ENCODE measurements around the gene CDKN2B. TPM values are rescaled to one million over a fixed set of nuclear protein-coding genes. Genes with fewer than 3 reads are reported as not detected.

Gene CDKN2B
- total and polyA plus RNA-seq, 2 of the 13 experiments (the other 11 are each of a cell fraction or from before 2014, with no cell fraction given) = 1.4 to 1.5 TPM

GRCh38 chr9:21995666-21996398, 13.3 kb downstream of the CDKN2B start:
- 58% methylated on average over 24 of the region's 54 CpGs for WGBS (ENCODE audit: low lambda C conversion rate)
- TF ChIP-seq STAG1 (CRISPR knock-in tag; IDR thresholded peaks at IDR 0.05) (peak; percentile 15), ZNF777 (CRISPR knock-in tag; IDR thresholded peaks at IDR 0.05) (peak; percentile 62), ZNF800 (CRISPR knock-in tag; IDR thresholded peaks at IDR 0.05) (peak; percentile 72), SOX5 (CRISPR knock-in tag; IDR thresholded peaks at IDR 0.05; ENCODE audit: borderline replicate concordance) (no peak; the same call in 1 of the 2 replicates), SALL1 (CRISPR knock-in tag; IDR thresholded peaks at IDR 0.05) (no peak; the same call in 1 of the 2 replicates), ARID5B (CRISPR knock-in tag; IDR thresholded peaks at IDR 0.05) (peak; percentile 46; the same call in 1 of the 2 replicates), HMGXB4 (CRISPR knock-in tag; IDR thresholded peaks at IDR 0.05; ENCODE audit: borderline replicate concordance in 1 of 2, low read depth in 1 of 2) (0 out of 4 replicates have a peak, but pooled peaks of 1 of the 2 experiments have one; percentile 16), UBTF (CRISPR knock-in tag; IDR thresholded peaks at IDR 0.05) (peak; percentile 71), ZFP91 (CRISPR knock-in tag; IDR thresholded peaks at IDR 0.05; ENCODE audit: borderline replicate concordance) (peak; percentile 46; the same call in 1 of the 2 replicates)

More at GRCh38 chr9:21995666-21996398, 13.3 kb downstream of the CDKN2B start:
- H4K20me1 ChIP-seq (ENCODE audit: insufficient read depth, low read length) = no peaks in the 10 kb centered on the region
- H3K27me3 ChIP-seq (ENCODE audit: control insufficient read depth in 1 of 2, insufficient read depth in 2 of 2, low read length in 2 of 2) = peaks cover 0 to 17% of the 10 kb centered on the region in 2 experiments; a peak in 1 of 5 replicates
- DNase-seq (ENCODE audit: low spot score) (no peak), ATAC-seq (peak; percentile 78), FAIRE-seq (no peak)
- CTCF ChIA-PET (ENCODE audit: low intra/inter-chr PET ratio, low total read pairs) = no interaction called here
- H3K9ac ChIP-seq (ENCODE audit: insufficient read depth, low read depth, low read length) = no peak overlapping the region
- no peaks in the 10 kb centered on the region for H3K36me3 ChIP-seq (replicated peaks in 1 of 2; ENCODE audit: control insufficient read depth in 1 of 2, insufficient read depth in 2 of 2, low read length in 2 of 2)
- H3K27ac ChIP-seq (ENCODE audit: extremely low read length, insufficient read depth, low read length) = no peak overlapping the region
- no TSS peak for BruUV-seq (replicated peaks)
- peaks cover 9% of the 10 kb centered on the region for H3K4me1 ChIP-seq (ENCODE audit: insufficient read depth, low read length)
- POLR2A ChIA-PET = no interaction called here
- H3K9me3 ChIP-seq (ENCODE audit: low read length) = no peaks in the 10 kb centered on the region
- peak overlapping the region; percentile 96 for H3K4me2 ChIP-seq (ENCODE audit: low read depth, low read length)
- intact Hi-C loops (cut with micrococcal nuclease; ENCODE audit: unreplicated experiment) (no loop called here), in situ Hi-C loops (cut with HindIII; ENCODE audit: extremely low pct_ligation_motif_present, low pct_unique_long_range_greater_than_20kb) (loop anchor here (10.0 kb wide), 1 partner anchor 239 kb away; no protein-coding TSS in a partner anchor)
- H3K79me2 ChIP-seq (ENCODE audit: insufficient read depth, low read length) = no peaks in the 10 kb centered on the region
- H2AFZ ChIP-seq (ENCODE audit: low read length) = no peak overlapping the region
- H3K4me3 ChIP-seq (replicated peaks in 1 of 3; ENCODE audit: insufficient read depth in 1 of 3, low read depth in 2 of 3, low read length in 3 of 3) = peak overlapping the region; percentile 60 to 82 (median 77)
